Activated T-cell treated with anti-CD3 and anti-CD28 coated beads, Interleukin-2, amount 50 U/mL, for 48 hours (primary cell): ENCODE results near the gene VPS39.

Experiments used
- DNase-seq, 2 experiments: peaks; one replicate each; pipeline ENCODE4 v3.0.0-alpha.2; 2020

VPS39 gene

GRCh38 chr15:42157981-42158765 lies 49.9 kb downstream of the VPS39 start:
- no peak for DNase-seq

- DNase-seq, result no peak
Measured at GRCh38 chr15:42157381-42157780, 50.7 kb downstream of the VPS39 start.

GRCh38 chr15:42156243-42156922 lies 51.7 kb downstream of the VPS39 start, which contains the start of gene PLA2G4F:
Gene PLA2G4F (minus strand): TSS chr15:42156636. CDS start chr15:42156549, 87 bp downstream.
- no peak for DNase-seq

GRCh38 chr15:42155546-42156242 lies 52.4 kb downstream of the VPS39 start:
- no peak for DNase-seq

- DNase-seq, result no peak
Measured at GRCh38 chr15:42154956-42155355, 53.1 kb downstream of the VPS39 start.

GRCh38 chr15:42154212-42154941 lies 53.7 kb downstream of the VPS39 start:
- no peak for DNase-seq

- no peak for DNase-seq
Measured at GRCh38 chr15:42153874-42154211, 54.3 kb downstream of the VPS39 start.

- DNase-seq, result no peak
Measured at GRCh38 chr15:42152921-42153698, 55.0 kb downstream of the VPS39 start.

- no peak for DNase-seq
Measured at GRCh38 chr15:42152196-42152920, 55.7 kb downstream of the VPS39 start.

GRCh38 chr15:42151736-42152135 lies 56.4 kb downstream of the VPS39 start:
- no peak for DNase-seq

GRCh38 chr15:42151141-42151561 lies 57.0 kb downstream of the VPS39 start:
- no peak for DNase-seq

- DNase-seq, result no peak
Measured at GRCh38 chr15:42150219-42150970, 57.7 kb downstream of the VPS39 start.

GRCh38 chr15:42149493-42150218 lies 58.4 kb downstream of the VPS39 start:
- no peak for DNase-seq

GRCh38 chr15:42148808-42149492 lies 59.2 kb downstream of the VPS39 start:
- DNase-seq, result no peak

GRCh38 chr15:42147431-42147735 lies 60.7 kb downstream of the VPS39 start:
- DNase-seq, result no peak

- DNase-seq, result no peak
Measured at GRCh38 chr15:42146551-42147430, 61.3 kb downstream of the VPS39 start.

GRCh38 chr15:42145546-42146455 lies 62.3 kb downstream of the VPS39 start:
- DNase-seq, result no peak
